HFFc6 (cell line): Measurements from ENCODE around the gene PPM1D. TPM values are rescaled to one million over a fixed set of nuclear protein-coding genes. Genes with fewer than 3 reads are reported as not detected.

ENCODE experiments used
- DNase-seq: peaks from one replicate; pipeline ENCODE4 v3.0.0-alpha.2; 2018
- H3K27ac Mint-ChIP-seq: 2 replicates; pipeline ENCODE4 v1.8.0; 2020; ENCODE audit warnings: mild to moderate bottlenecking, mixed read lengths
- H3K27me3 Mint-ChIP-seq: 2 replicates; pipeline ENCODE4 v1.8.0; 2021; ENCODE audit warnings: mild to moderate bottlenecking, moderate library complexity, mixed read lengths; ENCODE audit not compliant: insufficient read depth
- H3K36me3 Mint-ChIP-seq: 2 replicates; pipeline ENCODE4 v1.8.0; 2021; ENCODE audit warnings: low read depth, mixed read lengths
- H3K4me1 Mint-ChIP-seq: 2 replicates; pipeline ENCODE4 v1.8.0; 2020; ENCODE audit warnings: low read depth, mixed read lengths
- H3K4me3 Mint-ChIP-seq: 2 replicates; pipeline ENCODE4 v1.8.0; 2020; ENCODE audit warnings: mild to moderate bottlenecking, moderate library complexity, mixed read lengths
- H3K9me3 Mint-ChIP-seq: 2 replicates; pipeline ENCODE4 v1.8.0; 2020; ENCODE audit warnings: mild to moderate bottlenecking, mixed read lengths
- CTCF ChIP-seq: fragments of 200-600 bp; sonication (generic); IDR thresholded peaks from 2 replicates; pipeline ENCODE4 v1.5.0; 2021; ENCODE audit warnings: antibody characterized with exemption, mild to moderate bottlenecking
- total RNA-seq, 6 experiments: library from RNA; stranded (reverse); fragmentation: NEBNext Ultra II Directional; extraction: Animal tissue kit (Norgen Biotek cat#: 25700); gene quantifications; 2 replicates in 1 of 6; 3 replicates in 5 of 6; pipeline ENCODE4 v1.2.3, GENCODE V29; 2021

The PPM1D gene
- total RNA-seq, 6 experiments from 2014 or later = 13.3 to 14.2 (median 13.5) TPM

- no peak for DNase-seq
- no peak for TF ChIP-seq CTCF
- no peak overlapping the region for H3K27ac Mint-ChIP-seq
- H3K4me3 Mint-ChIP-seq = no peak overlapping the region
- H3K27me3 Mint-ChIP-seq = no peaks in the 10 kb centered on the region; the same call in 1 of the 2 replicates
- no peaks in the 10 kb centered on the region for H3K9me3 Mint-ChIP-seq
- H3K36me3 Mint-ChIP-seq = no peaks in the 10 kb centered on the region
- H3K4me1 Mint-ChIP-seq = peaks cover 22% of the 10 kb centered on the region
These were observed 5.3 kb upstream of the PPM1D start for GRCh38 chr17:60594734-60595133.

- no peak for DNase-seq
- Mint-ChIP-seq H3K36me3 (peaks cover 4% of the 10 kb centered on the region; the same call in 1 of the 2 replicates), H3K9me3 (no peaks in the 10 kb centered on the region), H3K27me3 (peaks cover 2% of the 10 kb centered on the region; the same call in 1 of the 2 replicates), H3K4me3 (no peak overlapping the region), H3K27ac (no peak overlapping the region), H3K4me1 (peaks cover 17% of the 10 kb centered on the region)
- TF ChIP-seq CTCF = no peak
These were observed 2.7 kb upstream of the PPM1D start for GRCh38 chr17:60597297-60597696.

- no peak for TF ChIP-seq CTCF
- DNase-seq = no peak
- Mint-ChIP-seq H3K27ac (no peak overlapping the region), H3K9me3 (no peaks in the 10 kb centered on the region), H3K4me3 (peak overlapping the region; percentile 11), H3K4me1 (peaks cover 24% of the 10 kb centered on the region), H3K27me3 (peaks cover 2% of the 10 kb centered on the region; the same call in 1 of the 2 replicates), H3K36me3 (peaks cover 4% of the 10 kb centered on the region; the same call in 1 of the 2 replicates)
These were observed 1.8 kb upstream of the PPM1D start for GRCh38 chr17:60598001-60598736.

GRCh38 chr17:60599220-60599619, 773 bp upstream of the PPM1D start:
- H3K4me3 Mint-ChIP-seq = peak overlapping the region; percentile 90
- H3K27me3 Mint-ChIP-seq = peaks cover 2% of the 10 kb centered on the region; the same call in 1 of the 2 replicates
- H3K27ac Mint-ChIP-seq = peak overlapping the region; percentile 97
- no peak for DNase-seq
- no peak for TF ChIP-seq CTCF
- H3K9me3 Mint-ChIP-seq = no peaks in the 10 kb centered on the region
- H3K4me1 Mint-ChIP-seq = peaks cover 34% of the 10 kb centered on the region
- peaks cover 4% of the 10 kb centered on the region; the same call in 1 of the 2 replicates for H3K36me3 Mint-ChIP-seq

GRCh38 chr17:60600490-60601446, 775 bp downstream of the PPM1D start:
- peak; percentile 84 for TF ChIP-seq CTCF
- H3K9me3 Mint-ChIP-seq = no peaks in the 10 kb centered on the region
- H3K27ac Mint-ChIP-seq = peak overlapping the region; percentile 97
- peak; percentile 83 for DNase-seq
- H3K4me3 Mint-ChIP-seq = peak overlapping the region; percentile 90
- H3K4me1 Mint-ChIP-seq = peaks cover 50% of the 10 kb centered on the region
- peaks cover 4% of the 10 kb centered on the region; the same call in 1 of the 2 replicates for H3K36me3 Mint-ChIP-seq
- peaks cover 2% of the 10 kb centered on the region; the same call in 1 of the 2 replicates for H3K27me3 Mint-ChIP-seq
